SU-DHL-6 (cell line): ENCODE results near the gene MARCKS.

ENCODE experiments used
- CTCF ChIP-seq: fragments of 200-600 bp; sonication (generic); IDR thresholded peaks from one replicate; pipeline ENCODE4 v1.5.1; 2017; ENCODE audit warnings: antibody characterized with exemption, mild to moderate bottlenecking, low read length, moderate library complexity; ENCODE audit not compliant: insufficient read depth, poor library complexity, severe bottlenecking
- EZH2phosphoT487 ChIP-seq: fragments of 200-600 bp; sonication (generic), shearing (Covaris generic); conservative IDR thresholded peaks from 2 replicates; pipeline ENCODE4 v1.6.1; 2018; ENCODE audit warnings: mild to moderate bottlenecking, antibody characterized with exemption, low read length, moderate library complexity, mixed read lengths

GRCh38 chr6:113894712-113895674 lies 37.8 kb downstream of the MARCKS start:
- no peak for TF ChIP-seq CTCF
- TF ChIP-seq EZH2phosphoT487, result no peak
